Uterus (tissue), 4 donors: ENCODE results near the gene MUC12. TPM values are rescaled to one million over a fixed set of nuclear protein-coding genes. Genes with fewer than 3 reads are reported as not detected.

Source experiments
- DNase-seq, 2 donors: peaks; one replicate each; pipeline ENCODE4 v3.0.0-alpha.2; 2019 to 2020
- H3K27ac ChIP-seq, 2 donors: fragments of 200-600 bp; sonication (generic); 1 replicate in 1 of 2; 2 replicates in 1 of 2; pipeline ENCODE4 v1.5.1; 2016 to 2018
- H3K27me3 ChIP-seq, 2 donors: fragments of 200-600 bp; sonication (generic); one replicate each; pipeline ENCODE4 v1.5.1; 2018 to 2019; ENCODE audit warnings: control low read depth in 1 of 2
- H3K36me3 ChIP-seq, 2 donors: fragments of 200-600 bp; sonication (generic); one replicate each; pipeline ENCODE4 v1.5.1; 2019; ENCODE audit warnings: control low read depth in 1 of 2
- H3K4me1 ChIP-seq, 2 donors: fragments of 200-600 bp; sonication (generic); one replicate each; pipeline ENCODE4 v1.5.1; 2018 to 2019; ENCODE audit warnings: control low read depth in 1 of 2
- H3K4me3 ChIP-seq, 2 donors: fragments of 200-600 bp; sonication (generic); 1 replicate in 1 of 2; 2 replicates in 1 of 2; pipeline ENCODE4 v1.5.1; 2018 to 2019; ENCODE audit warnings: mild to moderate bottlenecking in 1 of 2
- H3K9me3 ChIP-seq, 2 donors: fragments of 200-600 bp; sonication (generic); one replicate each; pipeline ENCODE4 v1.5.1; 2019; ENCODE audit warnings: control low read depth in 1 of 2
- CTCF ChIP-seq, 4 experiments: fragments of 200-600 bp in 2 of 4; fragments of 450-650 bp in 2 of 4; sonication (generic) in 2 of 4; IDR thresholded peaks; one replicate each; pipeline ENCODE4 v1.5.1; 2016 to 2019; ENCODE audit warnings: antibody characterized with exemption in 4 of 4, mild to moderate bottlenecking in 2 of 4, moderate library complexity in 1 of 4
- POLR2A ChIP-seq, 2 donors: fragments of 450-650 bp; IDR thresholded peaks; one replicate each; pipeline ENCODE4 v1.6.1; 2016; ENCODE audit warnings: antibody characterized with exemption in 2 of 2, mild to moderate bottlenecking in 1 of 2, moderate library complexity in 1 of 2
- intact Hi-C: fragments of 100-400 bp; cut with DNase I; formaldehyde crosslinking; loops from one replicate; pipeline ENCODE4 v1.15.1; 2023; ENCODE audit warnings: low total_unique reads
- total RNA-seq, 4 donors: library from RNA; depleted of rRNA in 3 of 4; stranded (reverse); fragments of >200 nt in 3 of 4; gene quantifications; one replicate each; pipeline versions ENCODE4 v1.1.0 to v1.2.4, GENCODE V29; 2014 to 2023
- donor health status: DM: yes; HTN: yes; CAD: no.

The MUC12 gene
- total RNA-seq, 4 donors from 2014 or later = 0.03 to 14.9 (median 0.29) TPM; not detected in 1

GRCh38 chr7:100962537-100962936 is 6.8 kb upstream of the MUC12 start:
- no peaks in the 10 kb centered on the region for H3K36me3 ChIP-seq
- TF ChIP-seq POLR2A (IDR thresholded peaks at IDR 0.05) = no peak
- no peak overlapping the region for H3K4me3 ChIP-seq
- no peaks in the 10 kb centered on the region for H3K9me3 ChIP-seq
- no peak overlapping the region for H3K27ac ChIP-seq
- peaks cover 0 to 14% of the 10 kb centered on the region in 2 donors for H3K4me1 ChIP-seq
- DNase-seq = no peak
- H3K27me3 ChIP-seq = peaks cover 16 to 31% of the 10 kb centered on the region in 2 donors
- intact Hi-C loops = no loop called here

GRCh38 chr7:100963386-100963785 is 6.0 kb upstream of the MUC12 start:
- intact Hi-C loops = no loop called here
- H3K9me3 ChIP-seq = no peaks in the 10 kb centered on the region
- H3K36me3 ChIP-seq = no peaks in the 10 kb centered on the region
- DNase-seq = no peak
- no peak overlapping the region for H3K4me3 ChIP-seq
- H3K27ac ChIP-seq = no peak overlapping the region
- peaks cover 16 to 32% of the 10 kb centered on the region in 2 donors for H3K27me3 ChIP-seq
- peaks cover 0 to 14% of the 10 kb centered on the region in 2 donors for H3K4me1 ChIP-seq
- TF ChIP-seq CTCF (IDR thresholded peaks at IDR 0.05) (no peak), POLR2A (IDR thresholded peaks at IDR 0.05) (no peak)

GRCh38 chr7:100963874-100964273 is 5.5 kb upstream of the MUC12 start:
- intact Hi-C loops = no loop called here
- Histone ChIP-seq H3K36me3 (no peaks in the 10 kb centered on the region), H3K4me3 (no peak overlapping the region), H3K9me3 (no peaks in the 10 kb centered on the region), H3K4me1 (peaks cover 0 to 14% of the 10 kb centered on the region in 2 donors), H3K27me3 (peaks cover 16 to 32% of the 10 kb centered on the region in 2 donors), H3K27ac (no peak overlapping the region)
- TF ChIP-seq POLR2A (IDR thresholded peaks at IDR 0.05) = no peak
- TF ChIP-seq CTCF (IDR thresholded peaks at IDR 0.05) = no peak
- DNase-seq = no peak

GRCh38 chr7:100964630-100965029 is 4.7 kb upstream of the MUC12 start:
- H3K9me3 ChIP-seq = no peaks in the 10 kb centered on the region
- TF ChIP-seq POLR2A (IDR thresholded peaks at IDR 0.05) = no peak
- TF ChIP-seq CTCF (IDR thresholded peaks at IDR 0.05) = no peak
- H3K27me3 ChIP-seq = peaks cover 16 to 32% of the 10 kb centered on the region in 2 donors
- DNase-seq = no peak
- H3K27ac ChIP-seq = no peak overlapping the region
- peaks cover 0 to 14% of the 10 kb centered on the region in 2 donors for H3K4me1 ChIP-seq
- H3K4me3 ChIP-seq = no peak overlapping the region
- intact Hi-C loops = no loop called here
- H3K36me3 ChIP-seq = no peaks in the 10 kb centered on the region

GRCh38 chr7:100965045-100965722 is 4.2 kb upstream of the MUC12 start:
- Histone ChIP-seq H3K27me3 (peaks cover 16 to 32% of the 10 kb centered on the region in 2 donors), H3K4me3 (no peak overlapping the region), H3K4me1 (peaks cover 0 to 14% of the 10 kb centered on the region in 2 donors), H3K27ac (no peak overlapping the region), H3K9me3 (no peaks in the 10 kb centered on the region), H3K36me3 (no peaks in the 10 kb centered on the region)
- TF ChIP-seq POLR2A (IDR thresholded peaks at IDR 0.05) (no peak), CTCF (IDR thresholded peaks at IDR 0.05) (no peak)
- intact Hi-C loops = no loop called here
- DNase-seq = no peak
